Dermis microvascular lymphatic vessel endothelial cell (primary cell): ENCODE measurements around the gene CCDC187. TPM values are rescaled to one million over a fixed set of nuclear protein-coding genes. Genes with fewer than 3 reads are reported as not detected.

Experiments
- DNase-seq, 2 donors: peaks; one replicate each; pipeline versions ENCODE4 v3.0.0 to v3.0.0-alpha.2; 2010; ENCODE audit warnings: low read depth in 2 of 2
- total RNA-seq: library from RNA; depleted of rRNA; stranded (reverse); fragments of >200 nt; gene quantifications from 2 replicates; pipeline ENCODE4 v1.2.1, GENCODE V29; 2014

CCDC187 gene
- total RNA-seq, 1 donor from 2014 or later: not detected

- no peak for DNase-seq
Measured at GRCh38 chr9:136339958-136340310, 36.0 kb upstream of the CCDC187 start.

GRCh38 chr9:136339173-136339957 is 35.5 kb upstream of the CCDC187 start:
- peak; percentile 14 to 63 for DNase-seq

- DNase-seq: no peak
Measured at GRCh38 chr9:136338511-136338910, 34.6 kb upstream of the CCDC187 start.

- DNase-seq: no peak
Measured at GRCh38 chr9:136337416-136338395, 33.8 kb upstream of the CCDC187 start.

- no peak for DNase-seq
Measured at GRCh38 chr9:136336881-136337280, 33.0 kb upstream of the CCDC187 start.

GRCh38 chr9:136336156-136336870 is 32.4 kb upstream of the CCDC187 start:
- DNase-seq: no peak

GRCh38 chr9:136335296-136336155 is 31.6 kb upstream of the CCDC187 start:
- no peak for DNase-seq

GRCh38 chr9:136334541-136334940 is 30.6 kb upstream of the CCDC187 start:
- DNase-seq: no peak

GRCh38 chr9:136333486-136333885 is 29.6 kb upstream of the CCDC187 start:
- no peak for DNase-seq

GRCh38 chr9:136333045-136333444 is 29.2 kb upstream of the CCDC187 start:
- DNase-seq: no peak

GRCh38 chr9:136332482-136332983 is 28.6 kb upstream of the CCDC187 start:
- no peak for DNase-seq

- DNase-seq: no peak
Measured at GRCh38 chr9:136331556-136332481, 27.9 kb upstream of the CCDC187 start.

GRCh38 chr9:136331030-136331429 is 27.1 kb upstream of the CCDC187 start:
- DNase-seq: no peak

GRCh38 chr9:136330406-136330990 is 26.6 kb upstream of the CCDC187 start:
- peak; percentile 31 for DNase-seq

- DNase-seq: no peak
Measured at GRCh38 chr9:136329636-136330405, 25.9 kb upstream of the CCDC187 start.

GRCh38 chr9:136329211-136329627 is 25.3 kb upstream of the CCDC187 start:
- no peak for DNase-seq

GRCh38 chr9:136328622-136329041 is 24.7 kb upstream of the CCDC187 start:
- peak in 1 of 2 donors; percentile 36 for DNase-seq

GRCh38 chr9:136328011-136328621 is 24.2 kb upstream of the CCDC187 start:
- DNase-seq: no peak
